MCF 10A (cell line): ENCODE results near the gene STXBP6. TPM values are rescaled to one million over a fixed set of nuclear protein-coding genes. Genes with fewer than 3 reads are reported as not detected.

ENCODE experiments used
- BruUV-seq: library from RNA; stranded (reverse); fragments of 400-500 nt; replicated peaks from 2 replicates; lab custom pipeline; 2021; lab: Mats Ljungman, UMichigan
- CTCF ChIA-PET: fragments of 300-600 bp; sonication (Branson Sonifier 250); formaldehyde crosslinking; extraction: SDS; loops from one replicate; lab custom pipeline; 2021; ENCODE audit warnings: antibody characterized with exemption, inconsistent platforms; lab: Yijun Ruan, JAX
- POLR2A ChIA-PET: fragments of 300-600, 350-650 bp; sonication (Branson Sonifier 250); formaldehyde crosslinking; extraction: SDS; loops from one replicate; lab custom pipeline; 2020; ENCODE audit warnings: antibody characterized with exemption, inconsistent platforms; lab: Yijun Ruan, JAX
- DNase-seq: peaks from one replicate; pipeline ENCODE4 v3.0.0-alpha.2; 2018; ENCODE audit not compliant: unreplicated experiment
- H3K27ac Mint-ChIP-seq: one replicate; pipeline ENCODE4 v1.8.0; 2022; ENCODE audit warnings: mild to moderate bottlenecking, low read depth, mixed read lengths; ENCODE audit not compliant: unreplicated experiment
- H3K27me3 Mint-ChIP-seq: one replicate; pipeline ENCODE4 v1.8.0; 2022; ENCODE audit warnings: mixed read lengths; ENCODE audit not compliant: insufficient read depth, unreplicated experiment
- H3K36me3 Mint-ChIP-seq: one replicate; pipeline ENCODE4 v1.8.0; 2022; ENCODE audit warnings: mild to moderate bottlenecking, moderate library complexity, mixed read lengths; ENCODE audit not compliant: insufficient read depth, unreplicated experiment
- H3K4me1 Mint-ChIP-seq: one replicate; pipeline ENCODE4 v1.8.0; 2022; ENCODE audit warnings: mixed read lengths; ENCODE audit not compliant: insufficient read depth, unreplicated experiment
- H3K4me3 Mint-ChIP-seq: one replicate; pipeline ENCODE4 v1.8.0; 2022; ENCODE audit warnings: mild to moderate bottlenecking, moderate library complexity, mixed read lengths; ENCODE audit not compliant: unreplicated experiment
- H3K9me3 Mint-ChIP-seq: one replicate; pipeline ENCODE4 v1.8.0; 2022; ENCODE audit warnings: mixed read lengths; ENCODE audit not compliant: unreplicated experiment
- CTCF ChIP-seq: fragments of 200-600 bp; IDR thresholded peaks from one replicate; pipeline ENCODE4 v1.8.0; 2022; ENCODE audit warnings: antibody characterized with exemption, mild to moderate bottlenecking; ENCODE audit not compliant: unreplicated experiment
- intact Hi-C: fragments of 100-400 bp; cut with micrococcal nuclease; formaldehyde crosslinking; loops from 2 replicates; pipeline ENCODE4 v1.14.1; 2022
- total RNA-seq: library from RNA; stranded (reverse); gene quantifications from 2 replicates; pipeline ENCODE4 v1.2.3, GENCODE V29; 2022

The STXBP6 gene
- total RNA-seq, 1 experiment from 2014 or later, result not detected

GRCh38 chr14:25079311-25079710, 29.4 kb upstream of the STXBP6 start:
- BruUV-seq, result no TSS peak
- Mint-ChIP-seq H3K9me3 (peaks cover 9% of the 10 kb centered on the region), H3K4me1 (no peaks in the 10 kb centered on the region), H3K27ac (no peak overlapping the region), H3K36me3 (no peaks in the 10 kb centered on the region), H3K4me3 (no peak overlapping the region), H3K27me3 (no peaks in the 10 kb centered on the region)
- TF ChIP-seq CTCF, result no peak
- no peak for DNase-seq
- ChIA-PET CTCF (no interaction called here), POLR2A (no interaction called here)
- intact Hi-C loops, result no loop called here

- no peak for TF ChIP-seq CTCF
- intact Hi-C loops, result no loop called here
- Mint-ChIP-seq H3K27ac (no peak overlapping the region), H3K4me3 (no peak overlapping the region), H3K9me3 (no peaks in the 10 kb centered on the region), H3K27me3 (no peaks in the 10 kb centered on the region), H3K4me1 (no peaks in the 10 kb centered on the region), H3K36me3 (no peaks in the 10 kb centered on the region)
- DNase-seq, result no peak
- CTCF ChIA-PET, result interaction anchor here (0.8 kb wide), 1 partner anchor 362 kb away, joined by 3 read pairs; no protein-coding TSS in a partner anchor
- no TSS peak for BruUV-seq
- POLR2A ChIA-PET, result no interaction called here
These were observed 24.2 kb upstream of the STXBP6 start for GRCh38 chr14:25074099-25074685.

- ChIA-PET CTCF (interaction anchor here (0.7 kb wide), 1 partner anchor 249 kb away, joined by 3 read pairs; no protein-coding TSS in a partner anchor), POLR2A (no interaction called here)
- Mint-ChIP-seq H3K4me1 (no peaks in the 10 kb centered on the region), H3K9me3 (no peaks in the 10 kb centered on the region), H3K36me3 (no peaks in the 10 kb centered on the region), H3K27ac (no peak overlapping the region), H3K4me3 (no peak overlapping the region), H3K27me3 (no peaks in the 10 kb centered on the region)
- intact Hi-C loops, result no loop called here
- no peak for DNase-seq
- BruUV-seq, result no TSS peak
- no peak for TF ChIP-seq CTCF
These were observed 19.9 kb upstream of the STXBP6 start for GRCh38 chr14:25069879-25070278.

GRCh38 chr14:25067600-25067999, 17.7 kb upstream of the STXBP6 start:
- no peak overlapping the region for H3K27ac Mint-ChIP-seq
- no peak for DNase-seq
- intact Hi-C loops, result no loop called here
- no peak overlapping the region for H3K4me3 Mint-ChIP-seq
- ChIA-PET CTCF (no interaction called here), POLR2A (no interaction called here)
- H3K9me3 Mint-ChIP-seq, result no peaks in the 10 kb centered on the region
- H3K4me1 Mint-ChIP-seq, result no peaks in the 10 kb centered on the region
- no TSS peak for BruUV-seq
- no peak for TF ChIP-seq CTCF
- no peaks in the 10 kb centered on the region for H3K27me3 Mint-ChIP-seq
- no peaks in the 10 kb centered on the region for H3K36me3 Mint-ChIP-seq
